Retinal pigment epithelial cell (primary cell): ENCODE measurements around the gene TCEA2.

Source experiments
- DNase-seq: peaks from one replicate; pipeline ENCODE4 v3.0.0-alpha.2; 2010; ENCODE audit warnings: low read depth
- H3K4me3 ChIP-seq: 2 replicates; pipeline ENCODE4 v1.5.1; 2011; ENCODE audit warnings: mild to moderate bottlenecking, low read length, control low read depth, moderate library complexity
- CTCF ChIP-seq: conservative IDR thresholded peaks from 2 replicates; pipeline ENCODE4 v1.5.1; 2011; ENCODE audit warnings: low read depth, low read length, control low read depth, inconsistent platforms

TCEA2 gene

GRCh38 chr20:64121586-64121985 is 58.6 kb downstream of the TCEA2 start:
- no peak overlapping the region for H3K4me3 ChIP-seq
- DNase-seq = no peak
- no peak for TF ChIP-seq CTCF
